Right ventricle myocardium inferior (tissue), 1 donor: Measurements from ENCODE around the gene PIP5K1B. TPM values are rescaled to one million over a fixed set of nuclear protein-coding genes. Genes with fewer than 3 reads are reported as not detected.

Experiments used
- ATAC-seq: fragments of 200-7000 bp; cut with Tn5 transposase; one replicate; pipeline ENCODE4 v1.9.1; 2020; ENCODE audit warnings: mild to moderate bottlenecking, moderate library complexity
- DNase-seq: peaks from one replicate; pipeline ENCODE4 v3.0.0; 2021; ENCODE audit errors: missing footprints
- intact Hi-C: fragments of 100-400 bp; cut with DNase I; formaldehyde crosslinking; loops from one replicate; pipeline ENCODE4 v1.11.0; 2022
- total RNA-seq: library from RNA; stranded (reverse); fragmentation: NEBNext Ultra II Directional; extraction: Animal tissue kit (Norgen Biotek cat#: 25700); gene quantifications from one replicate; pipeline ENCODE4 v1.2.1, GENCODE V29; 2021
- donor health status: DM: no; HTN: yes; CAD: no; lungs with severe emphysema.

The PIP5K1B gene
- total RNA-seq, 1 donor from 2014 or later, result 60.6 TPM

DNA sequence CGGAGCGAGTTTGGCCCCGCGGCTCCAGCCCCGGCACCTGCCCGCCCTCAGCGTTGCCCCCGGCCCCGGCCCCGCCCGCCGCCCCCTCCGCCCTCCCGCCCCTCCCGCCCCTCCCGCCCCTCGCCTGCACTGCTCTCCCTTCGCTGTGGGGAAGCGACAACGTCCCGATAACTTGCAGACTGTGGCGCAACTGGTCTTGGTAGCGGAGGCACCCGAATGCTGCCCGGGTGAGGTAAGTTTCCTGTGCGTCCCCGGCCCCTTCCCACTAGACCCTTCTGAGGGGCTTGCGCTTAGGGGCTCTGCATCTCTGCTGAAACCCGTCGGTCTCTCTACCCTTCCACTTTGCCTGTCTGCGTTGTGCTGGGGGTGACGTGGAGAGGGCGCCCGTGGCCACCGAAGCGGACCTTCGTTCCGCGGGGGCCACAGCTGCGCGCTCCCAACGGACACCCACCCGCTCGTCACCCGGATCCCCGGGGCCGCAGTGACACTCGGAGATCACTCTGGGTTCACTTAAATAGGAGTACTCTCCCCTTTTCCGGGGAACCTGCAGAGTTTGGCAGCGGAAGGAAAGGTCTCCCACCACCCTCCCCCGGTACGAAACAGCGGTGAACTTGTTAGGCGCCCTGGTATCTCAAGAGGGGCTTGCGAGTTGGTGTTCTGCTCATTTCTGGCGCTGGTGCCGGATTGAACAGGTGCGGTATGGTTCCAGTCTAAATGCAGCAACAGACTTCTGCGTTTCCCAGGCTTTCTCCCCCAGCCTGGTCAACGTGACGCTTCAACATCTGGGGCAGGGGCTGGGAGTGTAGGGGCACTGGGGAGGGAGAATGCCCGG, 707 bp downstream of the PIP5K1B start:
- intact Hi-C loops, result loop anchor here (1.0 to 10.0 kb wide), 8 partner anchors 35 to 294 kb away; no protein-coding TSS in a partner anchor
- peak; percentile 66 for ATAC-seq
- peak; percentile 67 for DNase-seq

DNA sequence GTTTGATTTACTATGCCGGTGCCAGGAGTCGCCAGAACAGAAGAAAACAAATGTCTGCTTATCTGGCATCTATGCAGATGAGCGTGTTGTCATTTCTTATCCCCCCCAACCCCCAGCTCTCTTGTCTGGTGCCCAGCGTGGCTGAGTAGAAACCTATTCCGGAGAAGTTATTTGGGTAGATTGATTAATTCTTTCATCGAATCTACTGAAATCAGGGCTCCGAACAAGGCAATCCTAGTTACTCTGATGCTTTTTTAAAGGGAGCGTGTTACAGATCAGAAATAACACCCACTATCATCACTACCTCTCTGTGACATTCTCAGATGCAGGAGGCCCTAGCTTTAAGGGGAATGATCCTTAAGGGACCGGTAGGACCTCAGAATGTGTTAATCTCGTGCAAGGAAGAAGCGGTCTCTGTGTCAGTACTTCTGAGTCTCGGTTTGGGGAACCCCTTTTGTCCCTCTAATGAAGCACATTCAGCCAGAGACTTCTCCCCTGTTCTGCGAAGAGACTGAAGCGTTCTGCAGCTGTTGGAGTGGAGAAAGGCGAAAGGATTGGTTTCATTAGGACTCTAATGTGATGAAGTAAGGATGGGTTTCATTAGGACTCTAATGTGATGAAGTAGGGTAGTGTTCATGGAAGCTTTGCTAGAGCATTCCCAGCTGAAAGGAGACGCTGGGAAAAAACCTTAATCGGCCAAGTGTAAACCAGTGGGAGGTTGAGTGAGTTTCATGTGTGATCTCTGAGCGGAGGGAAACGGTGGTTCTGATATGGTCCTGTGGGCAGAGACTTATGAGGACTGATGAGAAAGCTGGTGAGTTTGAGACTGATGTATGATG, 1.5 kb downstream of the PIP5K1B start:
- DNase-seq (no peak), ATAC-seq (no peak)
- intact Hi-C loops, result loop anchor here (2.0 to 10.0 kb wide), 6 partner anchors 34 to 276 kb away; no protein-coding TSS in a partner anchor

DNA sequence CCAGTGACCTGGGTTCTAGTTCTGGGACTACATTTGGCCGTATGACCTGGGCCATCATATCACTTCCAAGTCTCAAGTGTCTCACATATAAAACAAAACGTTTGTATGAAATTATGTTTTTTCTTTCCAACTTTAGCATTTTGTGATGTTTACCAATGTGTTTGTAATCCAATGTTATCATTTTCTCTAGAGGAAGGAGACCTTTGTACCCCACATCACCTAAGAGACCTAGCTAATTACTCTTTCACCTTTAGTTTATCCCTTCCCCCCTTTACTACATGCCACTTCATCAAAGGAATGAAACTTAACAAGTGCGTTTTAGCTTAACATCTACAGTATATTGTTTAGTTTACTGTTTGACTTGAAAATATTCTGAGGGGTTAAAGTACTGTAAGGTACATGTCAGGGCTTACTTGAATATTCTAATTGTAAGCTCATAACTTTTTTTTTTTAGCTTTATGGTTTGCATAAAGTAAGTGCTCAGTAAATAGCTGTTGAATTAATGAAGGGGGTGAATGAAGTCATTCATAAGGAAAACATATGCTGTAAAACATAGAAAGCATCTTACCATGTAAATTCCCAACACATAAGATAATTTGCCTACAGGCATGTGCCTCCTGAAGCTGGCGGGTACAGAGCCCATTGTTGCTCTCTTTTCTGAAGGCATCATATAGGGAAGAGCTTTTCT, 2.9 kb downstream of the PIP5K1B start:
- DNase-seq (no peak), ATAC-seq (no peak)
- intact Hi-C loops, result loop anchor here (2.0 to 10.0 kb wide), 6 partner anchors 33 to 274 kb away; no protein-coding TSS in a partner anchor

DNA sequence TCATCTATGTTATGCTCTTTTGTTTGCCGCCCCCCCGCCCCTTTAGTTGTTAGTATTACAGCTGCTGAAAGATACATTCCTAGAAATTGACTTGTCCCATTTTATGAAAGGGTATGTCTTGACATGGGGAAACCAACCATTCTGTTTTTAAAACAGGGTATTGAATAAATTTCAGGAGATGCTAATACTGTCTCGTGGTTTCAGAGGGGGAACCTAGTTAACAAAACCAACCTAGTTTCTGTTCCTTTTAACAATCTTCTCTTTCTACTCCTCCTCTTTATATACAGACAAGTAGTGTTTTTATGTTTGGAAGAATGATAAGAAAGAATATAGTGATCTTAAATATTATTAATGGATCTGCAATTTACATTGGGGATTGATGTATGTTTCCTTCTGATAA, 3.5 kb downstream of the PIP5K1B start:
- intact Hi-C loops, result loop anchor here (5.0 to 10.0 kb wide), 5 partner anchors 96 to 274 kb away; no protein-coding TSS in a partner anchor
- ATAC-seq (no peak), DNase-seq (no peak)

DNA sequence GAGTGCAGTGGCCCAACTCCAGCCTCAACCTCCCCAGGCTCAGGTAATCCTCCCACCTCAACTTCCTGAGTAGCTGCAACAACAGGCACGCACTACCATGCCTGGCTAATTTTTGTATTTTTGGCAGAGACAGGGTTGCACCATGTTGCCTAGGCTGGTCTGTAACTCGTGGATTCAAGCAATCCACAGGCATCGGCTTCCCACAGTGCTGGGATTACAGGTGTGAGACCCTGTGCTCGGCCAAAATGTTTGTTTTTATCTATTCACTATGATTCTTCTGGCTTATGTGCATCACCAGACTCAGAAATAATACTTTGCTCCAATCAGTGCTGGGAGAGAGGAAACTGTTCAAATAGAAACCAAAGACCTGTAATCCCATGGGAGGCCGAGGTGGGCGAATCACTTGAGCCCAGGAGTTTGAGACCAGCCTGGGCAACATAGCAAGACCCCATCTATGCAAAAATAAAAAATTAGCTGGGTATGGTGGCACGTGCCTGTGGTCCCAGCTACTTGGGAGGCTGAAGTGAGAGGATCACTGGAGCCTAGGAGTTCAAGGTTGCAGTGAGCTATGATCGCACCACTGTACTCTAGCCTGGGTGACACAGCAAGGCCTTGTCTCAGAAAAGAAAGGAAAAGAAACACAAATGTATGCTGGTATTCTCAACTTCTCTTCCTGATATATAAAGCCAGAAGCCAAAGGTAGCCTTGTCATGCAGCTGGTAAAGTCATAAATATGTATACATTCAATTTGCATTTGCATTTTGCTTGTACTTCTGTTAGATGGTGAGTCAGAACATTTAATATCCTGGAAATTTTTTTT, 4.5 kb downstream of the PIP5K1B start:
- DNase-seq (no peak), ATAC-seq (no peak)
- intact Hi-C loops, result loop anchor here (5.0 to 10.0 kb wide), 5 partner anchors 95 to 273 kb away; no protein-coding TSS in a partner anchor

DNA sequence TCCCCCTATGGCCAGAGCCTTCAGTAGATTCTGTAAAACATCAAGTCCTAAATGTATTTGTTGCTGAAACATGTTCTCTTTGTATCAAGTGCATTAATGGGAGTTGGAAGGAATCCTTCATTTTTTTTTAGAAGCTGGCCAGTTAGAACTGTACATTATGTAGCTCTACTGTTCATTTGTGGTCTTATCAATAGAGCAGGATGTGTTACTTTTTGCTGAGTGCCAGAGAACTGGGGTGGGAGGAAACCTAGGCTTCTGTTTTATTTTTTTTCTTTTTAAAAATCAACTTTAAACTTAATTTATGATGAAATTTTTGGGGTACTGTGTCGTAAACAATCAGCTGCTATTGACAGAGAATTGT, 5.1 kb downstream of the PIP5K1B start:
- intact Hi-C loops, result no loop called here
- ATAC-seq, result no peak
- no peak for DNase-seq

DNA sequence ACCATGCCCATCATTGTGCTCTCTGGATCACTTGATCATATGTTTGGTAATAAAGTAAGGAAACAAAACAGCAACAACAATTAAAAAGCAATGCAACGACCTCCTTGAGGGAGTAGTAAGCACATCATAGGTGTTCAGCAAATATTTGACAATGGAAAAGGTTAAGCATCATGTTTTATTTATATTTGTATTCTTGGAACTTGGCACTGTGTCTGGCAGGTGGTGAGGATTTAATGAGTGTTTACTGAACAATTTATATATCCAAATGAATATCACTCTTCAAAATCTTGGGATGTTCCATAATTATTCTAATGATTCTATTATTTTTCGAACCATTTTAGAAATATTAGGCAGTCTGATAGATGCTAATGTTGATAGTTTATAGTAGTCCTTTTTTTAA, 6.2 kb downstream of the PIP5K1B start:
- ATAC-seq, result no peak
- intact Hi-C loops, result no loop called here
- no peak for DNase-seq

DNA sequence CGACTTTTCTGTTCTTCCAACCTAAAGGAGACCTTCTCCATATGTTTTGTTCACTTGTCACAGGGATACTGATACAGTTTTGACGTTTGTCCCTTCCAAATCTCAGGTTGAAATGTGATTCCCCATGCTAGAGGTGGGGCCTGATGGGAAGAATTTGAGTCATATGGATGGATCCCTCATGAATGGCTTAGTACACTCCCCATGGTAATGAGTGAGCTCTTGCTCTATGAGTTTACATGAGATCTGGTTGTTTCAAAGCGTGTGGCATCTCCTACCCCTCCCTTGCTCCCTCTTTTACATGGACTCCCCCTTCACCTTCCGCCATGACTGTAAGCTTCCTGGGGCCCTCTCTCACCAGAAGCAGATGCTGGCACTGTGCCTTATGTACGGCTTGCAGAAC, 6.9 kb downstream of the PIP5K1B start:
- ATAC-seq (no peak), DNase-seq (no peak)
- intact Hi-C loops, result no loop called here

DNA sequence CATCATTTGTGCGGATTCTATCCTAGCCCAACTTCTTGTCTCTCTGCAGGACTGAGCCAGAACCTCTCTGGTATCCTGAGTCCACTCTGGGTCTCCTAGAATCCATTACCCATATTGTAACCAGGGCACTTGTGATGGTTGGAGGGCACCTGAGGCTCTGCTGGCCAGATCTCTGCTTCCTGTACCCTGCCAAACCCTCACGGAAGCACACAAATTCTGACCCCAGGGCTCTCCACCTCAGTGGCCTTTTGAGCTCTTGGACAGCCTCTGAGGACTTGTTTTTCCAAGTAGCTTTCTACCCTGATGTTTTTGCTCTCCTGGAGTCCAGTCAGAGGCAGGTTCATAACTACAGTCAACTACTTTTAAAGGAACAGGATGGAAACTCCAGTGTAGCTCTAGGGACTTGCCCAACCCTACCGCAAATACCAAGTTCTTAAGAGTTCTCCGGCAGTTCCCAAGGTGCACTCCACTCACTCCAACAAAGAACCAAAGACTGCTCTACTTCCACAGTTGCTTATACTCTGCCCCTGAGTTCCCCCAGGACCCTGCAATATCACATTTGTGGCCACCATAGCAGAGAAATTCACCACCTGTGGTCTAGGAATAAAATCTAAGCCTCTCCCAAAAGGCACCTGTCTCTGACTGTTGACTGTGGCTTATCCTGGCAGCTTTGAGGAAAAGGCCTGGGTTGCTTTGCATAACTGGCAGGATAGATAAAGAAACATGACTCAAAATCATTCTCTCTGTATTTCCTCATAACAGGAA, 9.6 kb downstream of the PIP5K1B start:
- DNase-seq, result no peak
- intact Hi-C loops, result no loop called here
- ATAC-seq, result no peak

DNA sequence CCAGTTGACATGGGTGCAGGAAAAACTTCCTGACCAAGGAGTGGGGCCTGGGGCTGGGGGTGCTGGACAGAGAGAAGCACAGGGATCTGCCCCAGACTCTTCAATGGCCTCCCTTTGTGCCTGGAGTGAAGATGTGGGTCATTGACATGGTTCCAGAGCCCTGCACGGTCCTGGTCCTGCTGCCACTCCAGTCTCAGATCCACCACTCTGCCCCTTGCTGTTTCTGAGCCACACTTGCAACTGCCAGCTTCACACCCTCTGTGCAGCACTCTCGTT, 10.1 kb downstream of the PIP5K1B start:
- ATAC-seq (no peak), DNase-seq (no peak)
- intact Hi-C loops, result no loop called here

DNA sequence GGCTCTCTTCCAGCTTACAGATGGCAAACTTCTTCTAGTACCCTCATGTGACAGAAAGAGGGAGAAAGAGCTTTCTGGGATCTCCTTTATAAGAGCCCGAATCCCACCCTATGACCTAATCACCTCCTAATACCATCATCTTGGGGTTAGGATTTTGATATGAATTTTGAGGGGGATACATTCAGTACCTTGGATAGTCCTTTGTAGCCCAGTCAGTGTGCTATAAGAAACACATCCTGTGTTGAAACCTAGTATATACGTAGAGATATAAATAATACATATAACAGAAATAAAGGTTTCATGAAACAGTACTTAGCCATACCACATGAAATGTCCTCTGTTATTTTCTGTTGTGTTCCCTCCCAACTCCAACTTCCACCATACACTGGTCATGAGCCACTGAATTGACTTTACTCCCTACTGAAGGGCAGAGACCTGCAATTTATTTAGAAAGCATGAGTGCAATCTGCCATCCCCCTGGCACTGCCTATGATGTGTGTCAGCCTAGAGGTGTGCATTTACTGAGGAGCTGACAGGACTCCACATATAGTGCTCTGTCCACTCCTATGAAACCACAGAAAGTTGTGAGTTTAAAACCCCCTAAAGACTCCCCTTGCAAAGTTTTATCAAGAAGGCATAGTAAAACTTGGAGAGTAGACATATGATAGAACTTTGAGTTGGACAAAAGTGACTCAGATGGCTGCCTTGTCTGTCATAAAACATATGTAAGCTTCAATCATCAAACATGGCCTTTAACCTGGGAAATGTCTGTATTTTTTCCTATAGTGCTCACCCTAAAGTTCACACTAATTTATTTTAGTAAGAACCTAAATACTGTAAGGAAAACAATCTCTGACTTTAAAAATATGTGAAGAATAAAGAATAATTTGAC, 12.8 kb downstream of the PIP5K1B start:
- no peak for ATAC-seq
- intact Hi-C loops, result no loop called here
- DNase-seq, result no peak

DNA sequence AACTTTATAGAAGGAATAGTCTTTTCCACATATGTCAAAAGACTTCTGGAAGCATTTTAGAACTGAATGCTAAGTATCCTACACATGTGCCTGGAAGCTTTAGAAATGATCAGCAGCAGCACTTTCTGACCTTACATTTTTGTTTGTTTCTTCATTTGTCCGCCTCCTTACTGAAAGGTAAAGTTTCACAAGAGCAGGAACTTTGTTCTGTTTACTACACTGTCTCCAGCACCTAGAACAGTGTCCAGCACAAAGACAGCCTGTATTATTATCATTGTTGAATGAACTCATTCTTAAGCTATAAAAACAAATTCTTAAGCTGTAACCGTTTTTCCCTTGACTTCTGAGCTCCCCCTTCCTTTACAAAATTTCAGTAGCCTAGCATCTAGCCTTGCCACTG, 14.8 kb downstream of the PIP5K1B start:
- DNase-seq (no peak), ATAC-seq (no peak)
- intact Hi-C loops, result loop anchor here (10.0 kb wide), 1 partner anchor 55 kb away; no protein-coding TSS in a partner anchor

DNA sequence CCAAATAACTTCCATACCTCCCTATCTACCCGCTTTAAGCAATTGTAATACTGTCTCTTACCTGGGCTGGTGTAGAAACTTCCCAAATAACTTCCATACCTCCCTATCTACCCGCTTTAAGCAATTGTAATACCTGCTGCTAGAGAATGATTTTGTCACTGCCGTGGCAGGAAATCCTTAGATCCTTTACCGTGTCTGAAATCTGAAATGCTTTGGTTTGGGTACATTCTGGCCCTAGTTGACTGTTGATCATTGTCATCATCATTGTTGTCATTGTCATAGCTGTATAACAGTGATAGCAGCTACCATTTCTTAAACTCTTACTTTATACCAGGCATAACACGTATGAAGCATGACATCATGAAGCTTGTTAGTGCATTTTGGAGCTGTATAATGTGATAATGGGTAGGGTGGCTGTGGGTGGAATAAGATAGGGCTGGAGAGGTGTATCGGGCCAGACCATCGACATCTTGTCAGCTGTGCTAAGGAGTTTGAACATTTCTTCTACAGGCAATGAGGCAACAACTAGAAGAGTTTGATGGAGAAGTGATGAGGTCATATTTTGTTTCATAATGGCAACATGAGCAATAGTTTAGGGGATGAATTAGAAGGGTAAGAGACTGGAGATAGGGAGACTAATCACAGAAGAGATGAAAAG, 15.7 kb downstream of the PIP5K1B start:
- intact Hi-C loops, result loop anchor here (10.0 kb wide), 1 partner anchor 56 kb away; no protein-coding TSS in a partner anchor
- ATAC-seq, result no peak
- no peak for DNase-seq

DNA sequence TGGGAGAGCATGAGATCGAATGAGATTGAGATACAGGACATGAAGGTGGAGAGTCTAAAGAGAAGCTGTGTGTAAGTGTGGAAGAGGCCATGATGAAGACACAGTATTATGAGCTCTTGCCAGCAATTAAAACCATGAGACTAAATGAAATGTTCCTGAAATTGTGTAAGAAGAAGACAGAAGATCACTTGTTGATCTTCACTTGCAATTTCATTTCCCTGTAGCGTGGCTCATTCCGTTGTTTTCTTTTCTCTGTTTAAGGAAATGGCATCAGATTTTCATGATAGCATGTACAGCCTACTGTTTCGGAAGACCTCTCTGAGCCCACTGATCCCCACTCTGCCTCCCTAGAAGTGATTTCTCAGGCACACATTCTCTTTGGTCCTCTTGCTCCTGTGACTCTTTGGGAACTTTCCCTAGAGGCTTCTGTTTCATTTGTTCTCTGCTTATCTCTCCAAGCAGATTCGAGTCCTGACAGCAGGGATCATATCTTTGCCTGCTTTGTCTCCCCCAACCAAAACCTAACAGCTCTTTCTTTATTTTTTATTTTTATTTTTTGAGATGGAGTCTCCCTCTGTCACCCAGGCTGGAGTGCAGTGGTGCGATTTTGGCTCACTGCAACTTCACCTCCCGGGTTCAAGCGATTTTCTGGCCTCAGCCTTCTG, 16.8 kb downstream of the PIP5K1B start:
- ATAC-seq (no peak), DNase-seq (no peak)
- intact Hi-C loops, result loop anchor here (10.0 kb wide), 1 partner anchor 57 kb away; no protein-coding TSS in a partner anchor

DNA sequence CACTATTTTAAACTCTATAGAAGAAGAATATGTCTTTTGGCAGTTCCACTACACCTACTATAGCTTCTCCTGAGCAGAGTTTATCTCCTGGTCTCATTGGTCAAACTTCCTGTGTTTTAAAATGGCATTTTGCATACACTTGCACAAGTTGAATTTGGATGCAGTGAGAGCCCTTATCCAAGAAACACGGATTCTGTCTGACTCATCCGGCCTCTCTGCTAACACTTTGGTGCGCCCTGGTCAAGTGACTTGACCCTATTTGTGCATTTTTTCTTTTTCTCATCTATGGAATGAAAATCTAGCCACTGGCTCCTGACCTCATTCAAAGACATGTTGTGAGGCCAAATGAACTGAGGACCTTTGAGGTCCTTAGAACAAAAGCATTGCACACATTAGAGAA, 20.0 kb downstream of the PIP5K1B start:
- no peak for ATAC-seq
- intact Hi-C loops, result loop anchor here (10.0 kb wide), 1 partner anchor 60 kb away; no protein-coding TSS in a partner anchor

DNA sequence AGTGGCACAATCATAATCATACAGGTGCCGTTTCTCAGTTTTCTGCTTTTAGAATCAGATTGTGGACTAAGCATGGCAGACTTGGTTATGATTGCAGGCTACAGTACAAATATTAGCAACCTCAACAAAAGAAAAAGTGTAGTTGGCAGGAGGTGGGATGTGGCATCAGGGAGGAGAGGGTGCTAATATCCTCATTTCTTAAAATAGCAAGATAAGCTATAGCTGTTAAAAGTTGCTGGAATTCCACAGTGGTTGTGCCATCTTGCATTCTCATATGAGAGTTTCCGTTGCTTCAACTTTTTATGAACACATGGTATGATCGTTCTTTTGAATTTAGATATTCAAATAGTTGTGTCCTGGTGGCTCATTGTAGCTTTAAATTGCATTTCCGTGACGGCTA, 21.4 kb downstream of the PIP5K1B start:
- DNase-seq, result no peak
- intact Hi-C loops, result loop anchor here (10.0 kb wide), 1 partner anchor 62 kb away; no protein-coding TSS in a partner anchor
- no peak for ATAC-seq

More for the DNA sequence above, 20.0 kb downstream of the PIP5K1B start:
- DNase-seq, result no peak
